ENCODE data around the gene FURIN.
"Not testable (repeated sequence)": the region's sequence is repeated elsewhere in the genome, so short reads cannot be mapped to it uniquely, and the experiment has no call there.

The FURIN gene

GRCh38 chr15:90882781-90883525, 14.6 kb downstream of the FURIN start:
- no peak for DNase-seq (ENCODE audit: low read depth in 2 of 2)

- DNase-seq (ENCODE audit: low read depth in 2 of 2) = no peak
Measured at GRCh38 chr15:90883526-90883975, 15.2 kb downstream of the FURIN start.

- no peak for DNase-seq (ENCODE audit: low read depth in 2 of 2)
Measured at GRCh38 chr15:90883976-90884718, 15.8 kb downstream of the FURIN start, which contains the start of gene FES. Gene FES, plus strand, starts transcription at chr15:90884504. Its CDS starts 542 bp downstream, at chr15:90885046.

- no peak for DNase-seq (ENCODE audit: low read depth in 2 of 2)
Measured at GRCh38 chr15:90884719-90885431, 16.5 kb downstream of the FURIN start.

- DNase-seq (ENCODE audit: low read depth in 2 of 2) = peak in 1 of 2 donors; percentile 60
Measured at GRCh38 chr15:90885432-90886290, 17.3 kb downstream of the FURIN start.

- no peak for DNase-seq (ENCODE audit: low read depth in 2 of 2)
Measured at GRCh38 chr15:90886291-90886614, 17.9 kb downstream of the FURIN start.

- DNase-seq (ENCODE audit: low read depth in 2 of 2) = no peak
Measured at GRCh38 chr15:90887037-90887481, 18.7 kb downstream of the FURIN start.

GRCh38 chr15:90889313-90889730, 20.9 kb downstream of the FURIN start:
- DNase-seq (ENCODE audit: low read depth in 2 of 2) = no peak

GRCh38 chr15:90889736-90890456, 21.5 kb downstream of the FURIN start:
- no peak for DNase-seq (ENCODE audit: low read depth in 2 of 2)

GRCh38 chr15:90890839-90891238, 22.5 kb downstream of the FURIN start:
- DNase-seq (ENCODE audit: low read depth in 2 of 2) = no peak

- no peak for DNase-seq (ENCODE audit: low read depth in 2 of 2)
Measured at GRCh38 chr15:90891346-90891949, 23.1 kb downstream of the FURIN start.

- no peak for DNase-seq (ENCODE audit: low read depth in 2 of 2)
Measured at GRCh38 chr15:90892023-90892422, 23.6 kb downstream of the FURIN start.

- no peak for DNase-seq (ENCODE audit: low read depth in 2 of 2)
Measured at GRCh38 chr15:90892498-90893174, 24.2 kb downstream of the FURIN start.

GRCh38 chr15:90893175-90894090, 25.0 kb downstream of the FURIN start:
- no peak for DNase-seq (ENCODE audit: low read depth in 2 of 2)

- DNase-seq (ENCODE audit: low read depth in 2 of 2) = no peak
Measured at GRCh38 chr15:90895571-90896117, 27.3 kb downstream of the FURIN start.

- DNase-seq (ENCODE audit: low read depth in 2 of 2) = not testable (repeated sequence)
Measured at GRCh38 chr15:90897131-90897655, 28.8 kb downstream of the FURIN start.

GRCh38 chr15:90901175-90902039, 33.0 kb downstream of the FURIN start:
- DNase-seq (ENCODE audit: low read depth in 2 of 2) = no peak
